ENCODE measurements around the gene NLE1.

- TF ChIP-seq TCF12 (IDR thresholded peaks at IDR 0.05) = no peak
- no peak for TF ChIP-seq EP300 (IDR thresholded peaks at IDR 0.05; ENCODE audit: borderline replicate concordance in 1 of 2, low read depth in 1 of 2, low read length in 1 of 2)
- TF ChIP-seq, protein P1, sequence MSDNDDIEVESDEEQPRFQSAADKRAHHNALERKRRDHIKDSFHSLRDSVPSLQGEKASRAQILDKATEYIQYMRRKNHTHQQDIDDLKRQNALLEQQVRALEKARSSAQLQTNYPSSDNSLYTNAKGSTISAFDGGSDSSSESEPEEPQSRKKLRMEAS (IDR thresholded peaks at IDR 0.05; ENCODE audit: low read depth) = no peak
- TF ChIP-seq, protein P2, sequence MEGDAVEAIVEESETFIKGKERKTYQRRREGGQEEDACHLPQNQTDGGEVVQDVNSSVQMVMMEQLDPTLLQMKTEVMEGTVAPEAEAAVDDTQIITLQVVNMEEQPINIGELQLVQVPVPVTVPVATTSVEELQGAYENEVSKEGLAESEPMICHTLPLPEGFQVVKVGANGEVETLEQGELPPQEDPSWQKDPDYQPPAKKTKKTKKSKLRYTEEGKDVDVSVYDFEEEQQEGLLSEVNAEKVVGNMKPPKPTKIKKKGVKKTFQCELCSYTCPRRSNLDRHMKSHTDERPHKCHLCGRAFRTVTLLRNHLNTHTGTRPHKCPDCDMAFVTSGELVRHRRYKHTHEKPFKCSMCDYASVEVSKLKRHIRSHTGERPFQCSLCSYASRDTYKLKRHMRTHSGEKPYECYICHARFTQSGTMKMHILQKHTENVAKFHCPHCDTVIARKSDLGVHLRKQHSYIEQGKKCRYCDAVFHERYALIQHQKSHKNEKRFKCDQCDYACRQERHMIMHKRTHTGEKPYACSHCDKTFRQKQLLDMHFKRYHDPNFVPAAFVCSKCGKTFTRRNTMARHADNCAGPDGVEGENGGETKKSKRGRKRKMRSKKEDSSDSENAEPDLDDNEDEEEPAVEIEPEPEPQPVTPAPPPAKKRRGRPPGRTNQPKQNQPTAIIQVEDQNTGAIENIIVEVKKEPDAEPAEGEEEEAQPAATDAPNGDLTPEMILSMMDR (IDR thresholded peaks at IDR 0.05) = no peak
- TF ChIP-seq FOSL2 (IDR thresholded peaks at IDR 0.05; ENCODE audit: borderline replicate concordance, low read depth) = no peak
- TF ChIP-seq TAF1 (IDR thresholded peaks at IDR 0.05; ENCODE audit: borderline replicate concordance, low read depth, low read length) = no peak
- no peak for TF ChIP-seq RAD21 (IDR thresholded peaks at IDR 0.05; ENCODE audit: low read length)
- no peak for TF ChIP-seq REST (IDR thresholded peaks at IDR 0.05; ENCODE audit: low read depth, low read length)
- TF ChIP-seq TEAD4 (IDR thresholded peaks at IDR 0.05; ENCODE audit: borderline replicate concordance, insufficient read depth) = no peak
- TF ChIP-seq POLR2AphosphoS5 (IDR thresholded peaks at IDR 0.05; ENCODE audit: low read depth, low read length) = no peak
- TF ChIP-seq ZBTB33 (IDR thresholded peaks at IDR 0.05; ENCODE audit: borderline replicate concordance, low read depth) = no peak
These were observed 12.1 kb downstream of the NLE1 start for GRCh38 chr17:35129973-35130351.

All from SK-N-SH (cell line).